GM12878 (cell line): Measurements from ENCODE around the gene LEUTX. TPM values are rescaled to one million over a fixed set of nuclear protein-coding genes. Genes with fewer than 3 reads are reported as not detected.
A peak's percentile ranks its signal among the peaks of the same experiment; 100 is the strongest.

Experiments
- ATAC-seq: fragments of 200-7000 bp; cut with Tn5 transposase; 3 replicates; pipeline ENCODE4 v1.9.1; 2020; ENCODE audit warnings: mild to moderate bottlenecking, moderate library complexity
- BruUV-seq: library from RNA; stranded (reverse); fragments of 400-500 nt; replicated peaks from 2 replicates; lab custom pipeline; 2021; lab: Mats Ljungman, UMichigan
- CTCF ChIA-PET: fragments of 300-600 bp; sonication (Branson Sonifier 250); formaldehyde crosslinking; extraction: SDS; loops from one replicate; lab custom pipeline; 2021; ENCODE audit warnings: inconsistent platforms; lab: Yijun Ruan, JAX
- POLR2A ChIA-PET: fragments of 350-600 bp; formaldehyde crosslinking; extraction: SDS; loops from one replicate; lab custom pipeline; 2021; ENCODE audit warnings: inconsistent platforms; lab: Charles Lee
- RAD21 ChIA-PET: fragments of 300-600 bp; sonication (Branson Sonifier 250); formaldehyde crosslinking; loops from one replicate; lab custom pipeline; 2023; ENCODE audit warnings: antibody characterized with exemption; ENCODE audit not compliant: unreplicated experiment; lab: Charles Lee
- SMC1A ChIA-PET: fragments of 300-600 bp; sonication (Branson Sonifier 250); formaldehyde crosslinking; loops from one replicate; lab custom pipeline; 2023; ENCODE audit not compliant: unreplicated experiment, uncharacterized antibody; lab: Charles Lee
- DNase-seq: peaks from one replicate; pipeline ENCODE4 v3.0.0-alpha.2; 2011; ENCODE audit warnings: low read depth, low spot score
- FAIRE-seq: peaks from 3 replicates; lab custom pipeline; 2011; peaks lifted over from hg19 to GRCh38; lab: Jason Lieb, UNC
- H2AFZ ChIP-seq: 2 replicates; pipeline ENCODE4 v1.6.0; 2011; ENCODE audit warnings: low read depth, low read length, control low read depth; ENCODE audit not compliant: control insufficient read depth
- H3K27ac ChIP-seq: 2 replicates; pipeline ENCODE4 v1.5.1; 2011; ENCODE audit warnings: control low read depth; ENCODE audit not compliant: control insufficient read depth, insufficient read depth
- H3K27me3 ChIP-seq, 2 experiments: replicated peaks in 1 of 2; 2 replicates each; pipeline versions ENCODE4 v1.6.0 to v1.6.1; 2011; ENCODE audit warnings: low read length in 1 of 2; ENCODE audit not compliant: control insufficient read depth in 2 of 2, insufficient read depth in 2 of 2
- H3K36me3 ChIP-seq, 2 experiments: 2 replicates each; pipeline ENCODE4 v1.5.1; 2011; ENCODE audit warnings: low read length in 1 of 2; ENCODE audit not compliant: control insufficient read depth in 2 of 2, insufficient read depth in 2 of 2
- H3K4me1 ChIP-seq: 2 replicates; pipeline ENCODE4 v1.6.1; 2011; ENCODE audit warnings: mild to moderate bottlenecking, low read length, moderate library complexity, mixed read lengths; ENCODE audit not compliant: control insufficient read depth, insufficient read depth
- H3K4me2 ChIP-seq: 2 replicates; pipeline ENCODE4 v1.6.0; 2011; ENCODE audit warnings: control low read depth; ENCODE audit not compliant: control insufficient read depth, insufficient read depth
- H3K4me3 ChIP-seq: fragments of 200-600 bp; sonication (generic); 2 replicates; pipeline ENCODE4 v1.5.1; 2016
- H3K79me2 ChIP-seq: 2 replicates; pipeline ENCODE4 v1.6.0; 2011; ENCODE audit warnings: low read length; ENCODE audit not compliant: control insufficient read depth, insufficient read depth
- H3K9ac ChIP-seq: 2 replicates; pipeline ENCODE4 v1.8.0; 2011; ENCODE audit warnings: low read length, control low read depth, mixed read lengths; ENCODE audit not compliant: control insufficient read depth, insufficient read depth
- H3K9me3 ChIP-seq: replicated peaks from 3 replicates; pipeline ENCODE4 v1.5.1; 2011; ENCODE audit warnings: mild to moderate bottlenecking, low read length; ENCODE audit not compliant: control insufficient read depth, insufficient read depth
- H4K20me1 ChIP-seq: 2 replicates; pipeline ENCODE4 v1.6.0; 2011; ENCODE audit not compliant: control insufficient read depth, insufficient read depth
- CBFB ChIP-seq: IDR thresholded peaks from 2 replicates; pipeline ENCODE4 v1.6.1; 2016; ENCODE audit warnings: antibody characterized with exemption, low read depth
- CEBPB ChIP-seq, 2 experiments: fragments of 150-350 bp in 1 of 2; IDR thresholded peaks; 2 replicates each; pipeline ENCODE4 v1.6.1; 2012 to 2014; ENCODE audit warnings: low read depth in 2 of 2, low read length in 2 of 2, borderline replicate concordance in 1 of 2, inconsistent platforms in 1 of 2
- CHD4 ChIP-seq: fragments of 200-600 bp; sonication (generic); IDR thresholded peaks from 2 replicates; pipeline ENCODE4 v1.6.1; 2016; ENCODE audit warnings: mild to moderate bottlenecking
- DPF2 ChIP-seq: fragments of 450-650 bp; IDR thresholded peaks from 2 replicates; pipeline ENCODE4 v1.6.1; 2017; ENCODE audit warnings: mild to moderate bottlenecking
- ELK1 ChIP-seq: IDR thresholded peaks from 2 replicates; pipeline ENCODE4 v1.6.1; 2012; ENCODE audit warnings: low read depth, low read length, improper control_type of control experiment
- IKZF1 ChIP-seq: fragments of 450-650 bp; conservative IDR thresholded peaks from 2 replicates; pipeline ENCODE4 v1.6.1; 2017; ENCODE audit warnings: antibody characterized with exemption, mild to moderate bottlenecking
- IRF5 ChIP-seq: fragments of 450-650 bp; IDR thresholded peaks from 2 replicates; pipeline ENCODE4 v1.6.1; 2017; ENCODE audit warnings: borderline replicate concordance
- NKRF ChIP-seq: fragments of 450-650 bp; conservative IDR thresholded peaks from 2 replicates; pipeline ENCODE4 v1.6.1; 2017; ENCODE audit warnings: mild to moderate bottlenecking, moderate library complexity
- NR2F1 ChIP-seq: fragments of 450-650 bp; conservative IDR thresholded peaks from 2 replicates; pipeline ENCODE4 v1.6.1; 2017; ENCODE audit warnings: mild to moderate bottlenecking
- RB1 ChIP-seq: fragments of 450-650 bp; formaldehyde crosslinking; IDR thresholded peaks from 2 replicates; pipeline ENCODE4 v1.6.1; 2017; ENCODE audit warnings: mild to moderate bottlenecking, borderline replicate concordance
- RELA ChIP-seq: fragments of 450-650 bp; IDR thresholded peaks from 2 replicates; pipeline ENCODE4 v1.8.0; 2014; ENCODE audit warnings: borderline replicate concordance; ENCODE audit not compliant: partially characterized antibody
- SMARCA5 ChIP-seq: fragments of 450-650 bp; IDR thresholded peaks from 2 replicates; pipeline ENCODE4 v1.6.1; 2017; ENCODE audit warnings: mild to moderate bottlenecking
- SREBF2 ChIP-seq: IDR thresholded peaks from 2 replicates; pipeline ENCODE4 v1.6.1; 2012; ENCODE audit warnings: mild to moderate bottlenecking, low read length
- STAT3 ChIP-seq: IDR thresholded peaks from 2 replicates; pipeline ENCODE4 v1.6.1; 2011; ENCODE audit warnings: low read depth, low read length, improper control_type of control experiment
- TBL1XR1 ChIP-seq: IDR thresholded peaks from 2 replicates; pipeline ENCODE4 v1.6.1; 2012; ENCODE audit warnings: low read depth, low read length, improper control_type of control experiment
- ZNF24 ChIP-seq: fragments of 450-650 bp; IDR thresholded peaks from 2 replicates; pipeline ENCODE4 v1.6.1; 2017; ENCODE audit warnings: antibody characterized with exemption, mild to moderate bottlenecking
- WGBS: methylation state at CpG from one replicate; pipeline ENCODE4 v1.1.6; 2016; ENCODE audit warnings: low lambda C conversion rate; ENCODE audit not compliant: insufficient replicate concordance, insufficient coverage; ENCODE audit errors: missing lambda C conversion rate; 5-methylcytosine and 5-hydroxymethylcytosine counted together
- in situ Hi-C: fragments of 300-500 bp; cut with MboI; formaldehyde crosslinking; loops from 9 replicates; pipeline ENCODE4 v1.14.3; 2018; ENCODE audit warnings: mixed read lengths
- intact Hi-C: fragments of 100-400 bp; cut with micrococcal nuclease; formaldehyde crosslinking; loops from one replicate; pipeline ENCODE4 v1.14.2; 2022; ENCODE audit not compliant: unreplicated experiment
- polyA plus RNA-seq, 11 experiments: library from polyadenylated mRNA; depleted of rRNA in 4 of 11; unstranded in 6 of 11; stranded (reverse) in 5 of 11; fragments of >200 nt; fragmentation: Nextera tagmentation in 4 of 11; fragmentation: Illumina TruSeq in 1 of 11; extraction: Ambion mirVana in 4 of 11; extraction: Trizol in 1 of 11; gene quantifications; 1 replicate in 1 of 11; 2 replicates in 10 of 11; pipeline versions ENCODE4 v1.2.1 to v1.2.3, GENCODE V29; 2011 to 2016; ENCODE audit warnings: inconsistent platforms in 2 of 11, missing spikeins in 2 of 11, low read depth in 1 of 11
- total RNA-seq, 4 experiments: library from RNA; depleted of rRNA in 3 of 4; stranded (reverse); fragments of >200 nt in 3 of 4; fragmentation: Illumina TruSeq in 1 of 4; extraction: Trizol in 1 of 4; gene quantifications; 2 replicates each; pipeline versions ENCODE4 v1.2.1 to v1.2.3, GENCODE V29; 2013 to 2021

LEUTX gene
- total and polyA plus RNA-seq, 10 of the 15 experiments (the other 5 are each of a cell fraction or from before 2014, with no cell fraction given), result 0.29 to 0.46 (median 0.40) TPM; not detected in 4

- TF ChIP-seq STAT3, result no peak; the same call in 1 of the 2 replicates
- TF ChIP-seq IRF5, result no peak
- TF ChIP-seq RB1, result peak; percentile 76
- TF ChIP-seq CBFB, result peak; percentile 45
- peak; percentile 74; the same call in 1 of the 2 replicates for TF ChIP-seq DPF2
- no peak for TF ChIP-seq CHD4
- TF ChIP-seq CEBPB (IDR thresholded peaks at IDR 0.05; ENCODE audit: borderline replicate concordance in 1 of 2, low read depth in 2 of 2, low read length in 2 of 2), result peak in 1 of 2 experiments; percentile 50; a peak in 1 of 4 replicates
- TF ChIP-seq, all 136 proteins: peak for 57
Observed at GRCh38 chr19:39833464-39834286, 55.0 kb downstream of the LEUTX start, which contains the start of gene DYRK1B (continued).

- ATAC-seq, result no peak
- 0 out of 2 replicates have a peak overlapping the region, but pooled peaks have one; percentile 5 for H3K4me3 ChIP-seq
- DNase-seq, result no peak
- peaks cover 10% of the 10 kb centered on the region for H3K4me1 ChIP-seq
- 45% methylated on average over 19 of the region's 19 CpGs for WGBS
- no peaks in the 10 kb centered on the region for H3K9me3 ChIP-seq
- intact Hi-C loops, result no loop called here
- H3K9ac ChIP-seq, result no peak overlapping the region
- no peaks in the 10 kb centered on the region for H4K20me1 ChIP-seq
- ChIA-PET CTCF (interaction anchor here (0.9 to 2.1 kb wide), 11 partner anchors 9 to 283 kb away, joined by 3 to 61 read pairs (median 6); no protein-coding TSS in a partner anchor), SMC1A (interaction anchor here (0.8 to 2.1 kb wide), 10 partner anchors 10 to 399 kb away, joined by 3 to 33 read pairs (median 4); partner anchors contain the start of genes FBL, LEUTX and RPS16), POLR2A (interaction anchor here (0.6 to 2.1 kb wide), 12 partner anchors 11 to 495 kb away, joined by 3 to 34 read pairs (median 5); partner anchors contain the start of gene FBL), RAD21 (interaction anchor here (0.6 to 2.1 kb wide), 14 partner anchors 8 to 409 kb away, joined by 3 to 29 read pairs (median 12); partner anchors contain the start of genes FBL and PSMC4)
- BruUV-seq, result no TSS peak
- peaks cover 20% of the 10 kb centered on the region for H3K79me2 ChIP-seq
- H2AFZ ChIP-seq, result peak overlapping the region; percentile 70
- FAIRE-seq, result no peak
- H3K27ac ChIP-seq, result no peak overlapping the region
- H3K27me3 ChIP-seq, result no peaks in the 10 kb centered on the region
- in situ Hi-C loops, result no loop called here
- H3K36me3 ChIP-seq, result peaks cover 38 to 50% of the 10 kb centered on the region in 2 experiments
- no peak overlapping the region for H3K4me2 ChIP-seq
- 0 out of 2 replicates have a peak, but pooled peaks have one; percentile 42 for TF ChIP-seq SMARCA5
- no peak for TF ChIP-seq RELA
- peak; percentile 28; the same call in 1 of the 2 replicates for TF ChIP-seq NKRF
- peak; percentile 96 for TF ChIP-seq IKZF1
- no peak for TF ChIP-seq SREBF2
- no peak for TF ChIP-seq TBL1XR1
- TF ChIP-seq NR2F1, result peak; percentile 15; the same call in 1 of the 2 replicates
- TF ChIP-seq ELK1, result no peak
- peak; percentile 36; the same call in 1 of the 2 replicates for TF ChIP-seq ZNF24
Observed at GRCh38 chr19:39834287-39834841, 55.7 kb downstream of the LEUTX start.
